ENCODE results near the gene TPP1.

DNA sequence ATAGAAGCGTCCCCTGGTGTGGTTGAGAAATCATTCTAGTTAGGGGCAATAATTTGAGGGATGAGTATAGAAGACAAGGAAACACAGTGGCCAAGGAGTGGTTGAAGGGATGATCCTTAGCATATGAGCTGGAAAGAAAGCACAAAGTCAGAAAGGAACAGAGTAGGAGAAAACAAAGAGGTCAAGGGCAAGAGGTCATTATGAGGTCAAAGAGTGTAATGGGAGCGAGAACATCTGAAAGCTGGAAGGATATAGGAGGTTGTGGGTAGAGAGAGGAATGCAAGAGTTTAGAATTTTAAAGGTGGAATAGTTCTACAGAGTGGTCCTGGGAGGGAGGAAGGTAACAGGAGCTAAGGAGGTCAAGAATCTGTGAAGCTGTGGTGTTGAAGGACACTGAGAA lies 34.4 kb upstream of the TPP1 start:
- TF ChIP-seq ZNF324 (CRISPR knock-in tag; IDR thresholded peaks at IDR 0.05) (no peak), CCNT2 (IDR thresholded peaks at IDR 0.05; ENCODE audit: borderline replicate concordance, extremely low read depth, insufficient read length, low read depth, low read length) (no peak), E2F3 (CRISPR knock-in tag; IDR thresholded peaks at IDR 0.05) (no peak), CHD4 (IDR thresholded peaks at IDR 0.05; ENCODE audit: insufficient read depth, insufficient replicate concordance, low read depth, low read length, poor library complexity, severe bottlenecking) (no peak), PHF20 (IDR thresholded peaks at IDR 0.05; ENCODE audit: partially characterized antibody) (no peak)
- TF ChIP-seq, protein P1, sequence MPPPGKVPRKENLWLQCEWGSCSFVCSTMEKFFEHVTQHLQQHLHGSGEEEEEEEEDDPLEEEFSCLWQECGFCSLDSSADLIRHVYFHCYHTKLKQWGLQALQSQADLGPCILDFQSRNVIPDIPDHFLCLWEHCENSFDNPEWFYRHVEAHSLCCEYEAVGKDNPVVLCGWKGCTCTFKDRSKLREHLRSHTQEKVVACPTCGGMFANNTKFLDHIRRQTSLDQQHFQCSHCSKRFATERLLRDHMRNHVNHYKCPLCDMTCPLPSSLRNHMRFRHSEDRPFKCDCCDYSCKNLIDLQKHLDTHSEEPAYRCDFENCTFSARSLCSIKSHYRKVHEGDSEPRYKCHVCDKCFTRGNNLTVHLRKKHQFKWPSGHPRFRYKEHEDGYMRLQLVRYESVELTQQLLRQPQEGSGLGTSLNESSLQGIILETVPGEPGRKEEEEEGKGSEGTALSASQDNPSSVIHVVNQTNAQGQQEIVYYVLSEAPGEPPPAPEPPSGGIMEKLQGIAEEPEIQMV (tag; conservative IDR thresholded peaks at IDR 0.05; ENCODE audit: low read depth): no peak
- TF ChIP-seq, protein P2, sequence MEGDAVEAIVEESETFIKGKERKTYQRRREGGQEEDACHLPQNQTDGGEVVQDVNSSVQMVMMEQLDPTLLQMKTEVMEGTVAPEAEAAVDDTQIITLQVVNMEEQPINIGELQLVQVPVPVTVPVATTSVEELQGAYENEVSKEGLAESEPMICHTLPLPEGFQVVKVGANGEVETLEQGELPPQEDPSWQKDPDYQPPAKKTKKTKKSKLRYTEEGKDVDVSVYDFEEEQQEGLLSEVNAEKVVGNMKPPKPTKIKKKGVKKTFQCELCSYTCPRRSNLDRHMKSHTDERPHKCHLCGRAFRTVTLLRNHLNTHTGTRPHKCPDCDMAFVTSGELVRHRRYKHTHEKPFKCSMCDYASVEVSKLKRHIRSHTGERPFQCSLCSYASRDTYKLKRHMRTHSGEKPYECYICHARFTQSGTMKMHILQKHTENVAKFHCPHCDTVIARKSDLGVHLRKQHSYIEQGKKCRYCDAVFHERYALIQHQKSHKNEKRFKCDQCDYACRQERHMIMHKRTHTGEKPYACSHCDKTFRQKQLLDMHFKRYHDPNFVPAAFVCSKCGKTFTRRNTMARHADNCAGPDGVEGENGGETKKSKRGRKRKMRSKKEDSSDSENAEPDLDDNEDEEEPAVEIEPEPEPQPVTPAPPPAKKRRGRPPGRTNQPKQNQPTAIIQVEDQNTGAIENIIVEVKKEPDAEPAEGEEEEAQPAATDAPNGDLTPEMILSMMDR (IDR thresholded peaks at IDR 0.05 in 2 of 3, conservative IDR thresholded peaks at IDR 0.05 in 1 of 3; ENCODE audit: insufficient read depth in 2 of 3, low read depth in 1 of 3, low read length in 3 of 3): no peak
- TF ChIP-seq, protein P3, sequence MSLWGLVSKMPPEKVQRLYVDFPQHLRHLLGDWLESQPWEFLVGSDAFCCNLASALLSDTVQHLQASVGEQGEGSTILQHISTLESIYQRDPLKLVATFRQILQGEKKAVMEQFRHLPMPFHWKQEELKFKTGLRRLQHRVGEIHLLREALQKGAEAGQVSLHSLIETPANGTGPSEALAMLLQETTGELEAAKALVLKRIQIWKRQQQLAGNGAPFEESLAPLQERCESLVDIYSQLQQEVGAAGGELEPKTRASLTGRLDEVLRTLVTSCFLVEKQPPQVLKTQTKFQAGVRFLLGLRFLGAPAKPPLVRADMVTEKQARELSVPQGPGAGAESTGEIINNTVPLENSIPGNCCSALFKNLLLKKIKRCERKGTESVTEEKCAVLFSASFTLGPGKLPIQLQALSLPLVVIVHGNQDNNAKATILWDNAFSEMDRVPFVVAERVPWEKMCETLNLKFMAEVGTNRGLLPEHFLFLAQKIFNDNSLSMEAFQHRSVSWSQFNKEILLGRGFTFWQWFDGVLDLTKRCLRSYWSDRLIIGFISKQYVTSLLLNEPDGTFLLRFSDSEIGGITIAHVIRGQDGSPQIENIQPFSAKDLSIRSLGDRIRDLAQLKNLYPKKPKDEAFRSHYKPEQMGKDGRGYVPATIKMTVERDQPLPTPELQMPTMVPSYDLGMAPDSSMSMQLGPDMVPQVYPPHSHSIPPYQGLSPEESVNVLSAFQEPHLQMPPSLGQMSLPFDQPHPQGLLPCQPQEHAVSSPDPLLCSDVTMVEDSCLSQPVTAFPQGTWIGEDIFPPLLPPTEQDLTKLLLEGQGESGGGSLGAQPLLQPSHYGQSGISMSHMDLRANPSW (CRISPR knock-in tag; IDR thresholded peaks at IDR 0.05): no peak

All from K562 (cell line).